GM12878 (cell line): Measurements from ENCODE around the gene RGS14. TPM values are rescaled to one million over a fixed set of nuclear protein-coding genes. Genes with fewer than 3 reads are reported as not detected.

Experiments used
- BRCA1 ChIP-seq: IDR thresholded peaks from 2 replicates; pipeline ENCODE4 v1.6.1; 2011; ENCODE audit warnings: low read depth, low read length, improper control_type of control experiment
- FOXM1 ChIP-seq: IDR thresholded peaks from 2 replicates; pipeline ENCODE4 v1.6.1; 2012; ENCODE audit warnings: low read depth, mild to moderate bottlenecking, inconsistent platforms, low read length, moderate library complexity
- HCFC1 ChIP-seq: fragments of 150-350 bp; IDR thresholded peaks from 2 replicates; pipeline ENCODE4 v1.6.1; 2014; ENCODE audit warnings: low read length
- IKZF2 ChIP-seq, 2 experiments: fragments of 450-650 bp; IDR thresholded peaks; 2 replicates each; pipeline ENCODE4 v1.6.1; 2017; ENCODE audit warnings: mild to moderate bottlenecking in 2 of 2, moderate library complexity in 2 of 2
- SMARCA5 ChIP-seq: fragments of 450-650 bp; IDR thresholded peaks from 2 replicates; pipeline ENCODE4 v1.6.1; 2017; ENCODE audit warnings: mild to moderate bottlenecking
- SPI1 ChIP-seq: IDR thresholded peaks from 2 replicates; pipeline ENCODE4 v1.6.1; 2011; ENCODE audit warnings: low read depth, mild to moderate bottlenecking, low read length, moderate library complexity, borderline replicate concordance; ENCODE audit not compliant: insufficient read depth
- STAT1 ChIP-seq: fragments of 450-650 bp; conservative IDR thresholded peaks from 2 replicates; pipeline ENCODE4 v1.6.1; 2014; ENCODE audit warnings: antibody characterized with exemption, mild to moderate bottlenecking
- TBL1XR1 ChIP-seq: IDR thresholded peaks from 2 replicates; pipeline ENCODE4 v1.6.1; 2012; ENCODE audit warnings: low read depth, low read length, improper control_type of control experiment
- TCF7 ChIP-seq: IDR thresholded peaks from 2 replicates; pipeline ENCODE4 v1.6.1; 2014; ENCODE audit warnings: antibody characterized with exemption, borderline replicate concordance
- ZNF217 ChIP-seq: fragments of 450-650 bp; IDR thresholded peaks from 2 replicates; pipeline ENCODE4 v1.6.1; 2017; ENCODE audit warnings: antibody characterized with exemption, mild to moderate bottlenecking
- polyA plus RNA-seq, 11 experiments: library from polyadenylated mRNA; depleted of rRNA in 4 of 11; unstranded in 6 of 11; stranded (reverse) in 5 of 11; fragments of >200 nt; fragmentation: Nextera tagmentation in 4 of 11; fragmentation: Illumina TruSeq in 1 of 11; extraction: Ambion mirVana in 4 of 11; extraction: Trizol in 1 of 11; gene quantifications; 1 replicate in 1 of 11; 2 replicates in 10 of 11; pipeline versions ENCODE4 v1.2.1 to v1.2.3, GENCODE V29; 2011 to 2016; ENCODE audit warnings: inconsistent platforms in 2 of 11, missing spikeins in 2 of 11, low read depth in 1 of 11
- total RNA-seq, 4 experiments: library from RNA; depleted of rRNA in 3 of 4; stranded (reverse); fragments of >200 nt in 3 of 4; fragmentation: Illumina TruSeq in 1 of 4; extraction: Trizol in 1 of 4; gene quantifications; 2 replicates each; pipeline versions ENCODE4 v1.2.1 to v1.2.3, GENCODE V29; 2013 to 2021
- TF ChIP-seq, protein P1 (sequence below): fragments of 150-350 bp; IDR thresholded peaks from 2 replicates; pipeline ENCODE4 v1.6.1; 2014; ENCODE audit warnings: mild to moderate bottlenecking, low read depth, low read length
- TF ChIP-seq, protein P2 (sequence below): fragments of 450-650 bp; formaldehyde crosslinking; IDR thresholded peaks from 2 replicates; pipeline ENCODE4 v1.4.0; 2020; ENCODE audit warnings: mild to moderate bottlenecking, moderate library complexity
- TF ChIP-seq, protein P3 (sequence below): fragments of 450-650 bp; IDR thresholded peaks from 2 replicates; pipeline ENCODE4 v1.6.1; 2016; ENCODE audit warnings: mild to moderate bottlenecking
- TF ChIP-seq, protein P4 (sequence below): IDR thresholded peaks from 2 replicates; pipeline ENCODE4 v1.6.1; 2011; ENCODE audit warnings: mild to moderate bottlenecking, low read depth, low read length, moderate library complexity; ENCODE audit not compliant: insufficient replicate concordance

The RGS14 gene
- total and polyA plus RNA-seq, 10 of the 15 experiments (the other 5 are each of a cell fraction or from before 2014, with no cell fraction given): 0.19 to 88.7 (median 54.8) TPM

DNA sequence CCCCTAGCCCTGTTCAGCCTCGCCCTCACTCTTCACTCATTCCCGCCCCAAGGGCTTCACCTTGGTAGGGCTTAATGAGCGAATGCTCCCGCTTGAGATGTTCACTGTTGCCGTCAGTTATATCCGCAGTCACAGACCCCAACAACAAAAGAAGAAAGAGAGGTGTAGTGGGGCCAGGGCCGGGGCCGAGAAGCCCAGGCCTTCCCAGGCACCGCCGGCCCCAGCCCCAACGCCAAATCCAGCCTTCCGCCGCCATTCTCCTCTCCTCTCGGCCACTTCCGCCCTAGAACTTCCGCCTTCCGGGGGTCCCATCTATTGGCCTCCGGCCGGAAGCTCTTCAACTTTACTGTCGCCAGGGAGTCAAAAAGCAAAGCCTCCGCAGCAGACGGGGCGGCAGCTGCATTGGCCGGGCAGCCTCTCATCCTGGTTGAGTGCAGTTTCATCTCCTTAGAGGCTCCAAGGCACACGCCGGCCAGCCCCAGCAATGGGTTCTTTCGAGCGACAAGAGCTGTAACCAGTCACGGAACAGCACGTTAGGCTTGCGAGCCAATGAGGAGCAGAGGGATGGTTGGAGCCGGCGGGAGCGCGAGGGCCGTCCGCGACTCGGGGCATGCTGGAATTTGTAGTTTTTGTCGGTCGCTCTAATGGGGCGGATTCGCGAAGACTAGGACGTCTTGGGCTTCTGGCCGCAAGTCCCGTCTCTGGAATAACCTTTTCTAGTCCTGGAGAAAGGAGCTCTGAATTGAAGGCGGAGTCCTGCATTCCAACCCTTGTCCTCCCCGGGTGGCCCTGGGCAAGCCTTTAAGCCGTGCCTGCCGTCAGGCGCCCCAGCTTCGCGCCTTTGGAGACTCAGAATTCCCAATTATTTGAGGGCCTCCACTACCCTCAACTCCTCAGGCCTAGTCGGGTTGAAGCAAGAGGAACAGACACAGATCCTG is 6.1 kb upstream of the RGS14 start, which contains the start of gene LMAN2 (continued):
- TF ChIP-seq, protein P1, sequence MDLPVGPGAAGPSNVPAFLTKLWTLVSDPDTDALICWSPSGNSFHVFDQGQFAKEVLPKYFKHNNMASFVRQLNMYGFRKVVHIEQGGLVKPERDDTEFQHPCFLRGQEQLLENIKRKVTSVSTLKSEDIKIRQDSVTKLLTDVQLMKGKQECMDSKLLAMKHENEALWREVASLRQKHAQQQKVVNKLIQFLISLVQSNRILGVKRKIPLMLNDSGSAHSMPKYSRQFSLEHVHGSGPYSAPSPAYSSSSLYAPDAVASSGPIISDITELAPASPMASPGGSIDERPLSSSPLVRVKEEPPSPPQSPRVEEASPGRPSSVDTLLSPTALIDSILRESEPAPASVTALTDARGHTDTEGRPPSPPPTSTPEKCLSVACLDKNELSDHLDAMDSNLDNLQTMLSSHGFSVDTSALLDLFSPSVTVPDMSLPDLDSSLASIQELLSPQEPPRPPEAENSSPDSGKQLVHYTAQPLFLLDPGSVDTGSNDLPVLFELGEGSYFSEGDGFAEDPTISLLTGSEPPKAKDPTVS: peak; percentile 64
- no peak for TF ChIP-seq TCF7
- TF ChIP-seq FOXM1: no peak; the same call in 1 of the 2 replicates
- TF ChIP-seq, protein P2, sequence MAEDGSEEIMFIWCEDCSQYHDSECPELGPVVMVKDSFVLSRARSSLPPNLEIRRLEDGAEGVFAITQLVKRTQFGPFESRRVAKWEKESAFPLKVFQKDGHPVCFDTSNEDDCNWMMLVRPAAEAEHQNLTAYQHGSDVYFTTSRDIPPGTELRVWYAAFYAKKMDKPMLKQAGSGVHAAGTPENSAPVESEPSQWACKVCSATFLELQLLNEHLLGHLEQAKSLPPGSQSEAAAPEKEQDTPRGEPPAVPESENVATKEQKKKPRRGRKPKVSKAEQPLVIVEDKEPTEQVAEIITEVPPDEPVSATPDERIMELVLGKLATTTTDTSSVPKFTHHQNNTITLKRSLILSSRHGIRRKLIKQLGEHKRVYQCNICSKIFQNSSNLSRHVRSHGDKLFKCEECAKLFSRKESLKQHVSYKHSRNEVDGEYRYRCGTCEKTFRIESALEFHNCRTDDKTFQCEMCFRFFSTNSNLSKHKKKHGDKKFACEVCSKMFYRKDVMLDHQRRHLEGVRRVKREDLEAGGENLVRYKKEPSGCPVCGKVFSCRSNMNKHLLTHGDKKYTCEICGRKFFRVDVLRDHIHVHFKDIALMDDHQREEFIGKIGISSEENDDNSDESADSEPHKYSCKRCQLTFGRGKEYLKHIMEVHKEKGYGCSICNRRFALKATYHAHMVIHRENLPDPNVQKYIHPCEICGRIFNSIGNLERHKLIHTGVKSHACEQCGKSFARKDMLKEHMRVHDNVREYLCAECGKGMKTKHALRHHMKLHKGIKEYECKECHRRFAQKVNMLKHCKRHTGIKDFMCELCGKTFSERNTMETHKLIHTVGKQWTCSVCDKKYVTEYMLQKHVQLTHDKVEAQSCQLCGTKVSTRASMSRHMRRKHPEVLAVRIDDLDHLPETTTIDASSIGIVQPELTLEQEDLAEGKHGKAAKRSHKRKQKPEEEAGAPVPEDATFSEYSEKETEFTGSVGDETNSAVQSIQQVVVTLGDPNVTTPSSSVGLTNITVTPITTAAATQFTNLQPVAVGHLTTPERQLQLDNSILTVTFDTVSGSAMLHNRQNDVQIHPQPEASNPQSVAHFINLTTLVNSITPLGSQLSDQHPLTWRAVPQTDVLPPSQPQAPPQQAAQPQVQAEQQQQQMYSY: no peak
- peak; percentile 52 for TF ChIP-seq SMARCA5
- TF ChIP-seq, protein P3, sequence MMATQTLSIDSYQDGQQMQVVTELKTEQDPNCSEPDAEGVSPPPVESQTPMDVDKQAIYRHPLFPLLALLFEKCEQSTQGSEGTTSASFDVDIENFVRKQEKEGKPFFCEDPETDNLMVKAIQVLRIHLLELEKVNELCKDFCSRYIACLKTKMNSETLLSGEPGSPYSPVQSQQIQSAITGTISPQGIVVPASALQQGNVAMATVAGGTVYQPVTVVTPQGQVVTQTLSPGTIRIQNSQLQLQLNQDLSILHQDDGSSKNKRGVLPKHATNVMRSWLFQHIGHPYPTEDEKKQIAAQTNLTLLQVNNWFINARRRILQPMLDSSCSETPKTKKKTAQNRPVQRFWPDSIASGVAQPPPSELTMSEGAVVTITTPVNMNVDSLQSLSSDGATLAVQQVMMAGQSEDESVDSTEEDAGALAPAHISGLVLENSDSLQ: peak; percentile 99
- TF ChIP-seq SPI1: peak; percentile 61; the same call in 1 of the 2 replicates
- TF ChIP-seq, protein P4, sequence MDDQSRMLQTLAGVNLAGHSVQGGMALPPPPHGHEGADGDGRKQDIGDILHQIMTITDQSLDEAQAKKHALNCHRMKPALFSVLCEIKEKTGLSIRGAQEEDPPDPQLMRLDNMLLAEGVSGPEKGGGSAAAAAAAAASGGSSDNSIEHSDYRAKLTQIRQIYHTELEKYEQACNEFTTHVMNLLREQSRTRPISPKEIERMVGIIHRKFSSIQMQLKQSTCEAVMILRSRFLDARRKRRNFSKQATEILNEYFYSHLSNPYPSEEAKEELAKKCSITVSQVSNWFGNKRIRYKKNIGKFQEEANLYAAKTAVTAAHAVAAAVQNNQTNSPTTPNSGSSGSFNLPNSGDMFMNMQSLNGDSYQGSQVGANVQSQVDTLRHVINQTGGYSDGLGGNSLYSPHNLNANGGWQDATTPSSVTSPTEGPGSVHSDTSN: peak; percentile 98
- TF ChIP-seq TBL1XR1: peak; percentile 58; the same call in 1 of the 2 replicates
- 0 out of 2 replicates have a peak, but pooled peaks have one; percentile 78 for TF ChIP-seq STAT1
- TF ChIP-seq BRCA1: no peak; the same call in 1 of the 2 replicates
- no peak for TF ChIP-seq ZNF217
- peak; percentile 90 for TF ChIP-seq HCFC1
- TF ChIP-seq IKZF2 (IDR thresholded peaks at IDR 0.05): peak in 1 of 2 experiments; percentile 42; a peak in 1 of 4 replicates
